Measurements from ENCODE around the gene ABLIM3.
"Not testable (repeated sequence)": the region's sequence is repeated elsewhere in the genome, so short reads cannot be mapped to it uniquely, and the experiment has no call there.

The ABLIM3 gene

DNA sequence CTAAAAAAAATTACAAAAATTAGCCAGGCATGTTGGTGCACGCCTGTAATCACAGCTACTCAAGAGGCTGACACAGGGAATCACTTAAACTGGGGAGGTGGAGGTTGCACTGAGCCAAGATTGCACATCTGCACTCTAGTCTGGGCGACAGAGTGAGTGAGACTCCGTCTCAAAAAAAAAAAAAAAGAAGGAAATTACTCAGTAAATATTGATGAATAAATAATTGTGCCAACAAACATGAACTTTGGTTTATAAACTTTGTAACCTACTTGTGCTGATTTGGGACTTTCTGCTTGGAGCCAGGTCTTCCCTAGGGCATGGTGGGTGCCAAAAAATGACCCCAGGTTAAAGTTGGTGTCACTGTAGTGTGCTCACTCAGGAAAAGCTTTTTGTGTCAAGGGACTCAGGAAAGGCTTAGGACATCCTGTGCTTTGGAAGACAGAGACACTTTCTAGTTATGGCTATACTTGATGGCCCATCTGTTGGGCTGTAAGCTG is 19.0 kb downstream of the ABLIM3 start:
- no peak for DNase-seq

DNA sequence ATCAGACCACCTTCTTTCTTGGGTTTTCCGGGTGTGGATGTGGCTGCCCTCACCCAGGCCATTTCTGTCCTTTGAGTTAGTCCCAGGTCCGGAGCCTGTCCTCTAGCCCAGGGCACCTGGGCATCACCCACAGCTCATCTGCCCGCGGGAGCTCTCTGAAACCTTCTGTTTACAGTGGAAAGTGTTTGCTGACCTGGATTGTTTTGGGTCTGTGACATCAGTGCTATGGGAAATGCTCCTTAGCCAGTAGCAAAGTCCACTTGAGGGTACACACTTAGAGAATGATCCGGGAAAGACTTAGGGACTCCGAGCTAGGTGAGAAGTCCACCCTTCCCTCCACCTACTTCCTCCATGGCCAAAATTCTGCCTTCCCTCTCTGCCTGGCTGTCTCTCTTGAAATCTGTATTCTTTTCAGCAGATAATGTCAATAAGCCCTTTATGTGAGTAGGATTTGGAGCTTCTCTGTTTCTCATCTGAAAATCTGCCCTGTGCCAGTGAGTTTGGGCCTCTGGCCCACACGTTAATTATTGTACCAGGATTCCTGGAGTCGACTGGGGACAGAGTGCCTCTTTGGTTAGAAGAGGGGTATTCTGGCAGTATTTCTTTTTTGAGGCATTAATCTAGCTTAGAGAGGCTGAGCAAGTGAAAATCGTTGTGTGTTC is 19.9 kb downstream of the ABLIM3 start:
- no peak for DNase-seq

DNA sequence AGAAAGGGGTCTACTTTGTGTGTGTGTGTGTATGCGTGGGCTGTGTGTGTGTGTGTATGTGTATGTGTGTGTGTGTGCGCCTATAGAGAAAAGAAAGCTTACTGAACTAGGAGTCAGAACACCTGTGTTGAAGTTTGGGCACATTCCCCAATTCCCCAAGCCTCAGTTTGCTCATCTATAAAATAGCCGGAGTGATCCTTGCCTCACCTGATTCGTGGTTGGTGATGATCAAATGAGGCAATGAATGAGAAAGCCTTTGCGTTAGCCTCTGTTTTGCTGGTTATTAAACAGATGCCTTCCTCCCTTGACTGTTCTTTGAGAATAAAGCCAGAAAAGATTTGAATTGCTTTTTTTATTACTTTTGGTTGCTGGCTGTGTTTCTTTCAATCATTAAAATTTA is 20.6 kb downstream of the ABLIM3 start:
- DNase-seq: no peak

DNA sequence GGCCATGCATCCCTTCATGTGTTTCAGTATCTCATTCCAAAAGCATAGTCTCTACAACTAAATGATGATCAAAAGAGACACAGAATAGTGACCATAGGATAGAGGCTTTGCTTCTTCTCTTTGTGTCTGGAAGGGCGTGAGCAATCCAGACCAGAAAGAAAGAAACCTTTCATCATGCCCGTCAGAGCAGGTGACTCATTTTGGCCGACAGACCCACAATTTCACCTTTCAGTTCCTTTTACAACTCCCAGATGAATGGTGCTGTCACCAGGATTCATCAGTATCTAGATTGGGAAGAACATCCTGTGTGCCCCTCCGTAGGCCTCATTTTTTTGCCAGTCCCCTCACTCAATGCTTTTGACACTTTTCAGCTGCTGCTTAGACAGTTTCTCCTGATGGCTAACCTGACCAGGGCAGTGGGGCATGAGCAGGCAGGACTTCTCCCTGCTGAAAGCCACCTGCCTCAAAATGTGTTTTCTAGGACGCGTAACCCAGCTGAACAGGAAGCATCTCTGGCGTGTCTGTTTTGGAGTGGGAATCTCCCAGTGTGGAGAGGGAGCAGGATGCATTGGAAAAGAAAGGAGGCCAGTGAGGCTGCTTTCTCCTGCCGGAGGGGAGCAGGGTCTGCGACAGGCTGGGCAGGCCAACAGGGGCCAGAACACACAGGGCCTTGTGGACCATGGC is 21.2 kb downstream of the ABLIM3 start:
- DNase-seq: no peak

DNA sequence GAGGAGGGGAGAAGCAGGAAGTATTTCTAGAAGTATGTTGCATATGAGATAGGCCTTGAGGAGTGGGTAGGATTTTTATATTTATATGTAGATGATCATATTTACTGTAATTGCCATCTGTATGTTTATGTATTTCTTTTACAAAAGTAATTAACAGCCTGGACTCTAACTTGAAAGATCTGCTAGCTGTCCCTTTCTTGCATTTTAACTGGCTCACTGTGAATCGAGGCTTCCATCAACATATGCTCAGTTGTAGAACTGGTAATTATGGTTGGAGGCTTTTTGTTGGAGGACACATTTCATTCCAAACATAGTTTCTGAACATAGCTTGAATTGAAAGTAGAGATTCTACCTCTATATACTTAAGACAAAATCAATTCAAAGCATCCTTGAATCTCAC is 23.4 kb downstream of the ABLIM3 start:
- no peak for DNase-seq

DNA sequence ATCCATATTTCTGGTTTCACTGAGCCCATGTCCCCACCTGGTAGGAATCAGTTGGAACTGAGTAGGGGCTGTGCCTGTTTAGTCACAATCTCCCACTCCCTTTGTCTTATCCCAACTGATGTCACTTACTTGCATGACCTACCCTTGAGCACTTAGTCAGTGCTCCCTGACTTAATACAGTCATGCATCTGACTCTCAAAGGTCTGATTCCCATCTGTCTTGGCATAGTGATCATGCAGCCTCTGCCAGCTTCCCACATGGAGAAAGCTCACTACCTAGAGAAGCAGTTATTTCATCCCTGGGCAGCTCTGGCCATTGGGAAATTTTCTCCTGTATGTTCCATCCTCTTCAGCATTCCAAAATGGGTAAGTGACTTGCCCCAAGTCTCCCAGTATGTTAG is 24.8 kb downstream of the ABLIM3 start:
- no peak for DNase-seq

DNA sequence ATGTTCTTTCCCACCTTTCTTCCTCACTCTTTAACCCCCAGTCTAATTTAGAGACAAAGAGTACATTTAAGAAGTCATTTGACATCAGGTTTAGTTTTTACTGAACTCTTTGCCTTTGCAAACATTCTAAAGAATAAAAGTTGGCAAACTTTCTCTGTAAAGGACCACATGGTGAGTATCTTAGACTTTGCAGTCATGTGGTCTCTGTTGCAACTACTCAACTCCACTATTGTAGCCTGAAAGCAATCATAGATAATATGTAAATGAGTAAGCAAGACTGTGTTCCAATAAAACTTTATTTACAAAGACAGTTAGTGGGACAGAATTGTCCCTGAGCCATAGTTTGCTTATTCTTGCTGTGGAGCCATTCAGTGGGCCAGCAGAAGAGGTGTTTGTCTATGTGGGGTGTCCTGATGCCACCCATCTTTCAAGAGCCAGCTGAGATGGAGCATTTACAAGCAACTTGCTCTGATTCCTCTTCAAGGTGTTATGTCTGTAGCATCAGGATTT is 25.4 kb downstream of the ABLIM3 start:
- DNase-seq: no peak

DNA sequence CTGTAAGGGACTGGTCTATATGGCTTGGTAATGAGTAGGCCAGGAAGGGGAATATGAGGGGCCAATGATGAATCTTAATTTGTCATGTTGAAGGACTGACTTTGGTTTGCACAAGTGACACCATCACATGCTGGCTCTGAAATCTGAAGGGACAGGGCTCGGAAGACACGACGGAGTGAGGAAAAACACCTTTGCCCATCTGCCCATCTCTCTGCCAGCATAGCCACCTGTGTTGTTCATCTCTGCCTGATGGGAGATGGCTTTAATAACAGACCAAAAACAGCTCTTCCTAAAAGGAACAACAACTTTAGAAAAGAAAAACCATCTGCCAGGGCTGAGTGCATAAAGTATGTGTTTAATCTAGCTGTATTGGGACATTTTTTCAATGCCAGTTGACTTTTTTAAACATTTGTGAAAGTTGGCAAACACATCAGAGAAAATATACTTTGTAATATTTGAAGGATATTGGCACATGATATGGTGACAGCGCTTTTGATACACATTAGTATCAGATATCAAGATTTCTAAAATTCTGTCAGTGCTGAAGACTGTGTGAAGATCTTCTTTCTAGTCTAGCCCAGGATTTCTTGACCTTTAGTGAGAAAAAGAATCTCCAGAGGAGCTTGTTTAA is 27.1 kb downstream of the ABLIM3 start:
- DNase-seq: no peak

DNA sequence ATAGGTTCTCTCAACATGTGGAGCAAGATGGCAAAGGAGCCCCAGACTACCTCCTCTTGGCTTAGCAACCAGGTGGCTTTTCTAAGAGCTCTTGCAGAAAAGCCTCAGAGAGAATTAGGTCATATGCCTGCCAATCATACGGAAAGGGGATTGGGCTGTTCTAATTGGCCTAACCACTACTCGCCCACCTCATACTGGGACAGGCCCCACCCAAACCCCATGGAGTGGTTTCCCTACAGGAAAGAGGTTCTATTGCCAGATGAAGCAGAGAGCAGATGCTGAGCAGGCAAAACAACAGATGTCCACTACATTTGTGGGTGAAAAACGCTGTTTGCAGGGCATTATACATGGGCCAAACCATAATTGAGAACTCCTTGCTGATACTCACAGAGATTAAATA is 29.0 kb downstream of the ABLIM3 start:
- DNase-seq: no peak

DNA sequence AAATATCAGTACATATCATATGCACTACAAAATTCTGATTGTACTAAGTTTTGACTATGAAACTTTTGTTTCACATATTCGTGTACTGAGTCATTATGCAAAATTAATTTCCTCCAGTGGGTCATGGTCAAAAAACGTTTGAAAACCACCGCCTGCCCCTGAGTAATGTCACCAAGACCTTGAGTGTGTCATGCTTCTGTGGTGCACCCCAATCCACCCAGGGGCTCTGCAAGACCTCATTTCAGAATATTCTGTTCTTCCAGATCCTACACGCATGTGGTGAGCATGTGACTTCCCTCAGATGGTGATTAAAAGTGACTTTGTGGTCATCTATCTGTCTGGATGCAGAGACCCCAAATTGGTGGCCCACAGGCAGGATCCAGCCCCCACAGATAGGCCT is 31.0 kb downstream of the ABLIM3 start:
- DNase-seq: no peak

DNA sequence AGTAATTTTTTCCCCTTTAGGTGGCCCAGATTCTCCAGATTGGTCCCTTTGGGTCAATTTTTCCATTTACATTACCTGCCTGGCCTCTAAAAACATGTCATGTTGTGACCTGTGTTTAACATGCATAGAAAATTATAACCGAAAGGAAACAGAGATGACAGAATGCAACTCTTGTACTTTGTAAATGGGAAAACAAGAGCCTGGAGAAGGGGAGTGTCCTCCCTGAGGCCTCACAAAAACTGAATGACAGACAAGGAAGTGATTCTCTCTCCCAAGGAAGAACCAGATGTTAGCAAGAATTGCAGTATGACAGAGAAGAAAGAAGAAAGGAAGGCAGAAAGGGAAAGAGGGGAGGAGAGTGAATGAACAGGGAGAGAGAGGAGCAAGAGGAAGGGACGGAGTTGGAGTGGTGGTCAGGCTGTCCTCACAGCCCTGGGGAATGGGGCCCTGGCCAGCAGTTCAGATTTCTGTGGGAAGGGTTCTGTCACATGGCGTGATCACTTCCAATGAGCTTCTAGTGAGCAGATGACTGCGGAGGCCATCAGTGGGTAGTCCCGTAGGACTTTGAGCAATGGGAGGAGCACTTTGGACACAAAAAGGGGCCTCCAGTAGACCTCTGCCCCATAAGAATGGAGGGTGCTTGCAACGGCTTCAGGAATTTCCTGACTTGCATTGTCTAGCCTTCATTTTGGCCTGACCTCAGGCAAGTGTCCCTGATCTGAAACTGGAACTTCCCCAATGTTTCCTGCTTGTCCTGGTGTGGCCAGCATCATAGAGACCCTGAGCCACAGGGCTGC is 31.6 kb downstream of the ABLIM3 start:
- DNase-seq: no peak

DNA sequence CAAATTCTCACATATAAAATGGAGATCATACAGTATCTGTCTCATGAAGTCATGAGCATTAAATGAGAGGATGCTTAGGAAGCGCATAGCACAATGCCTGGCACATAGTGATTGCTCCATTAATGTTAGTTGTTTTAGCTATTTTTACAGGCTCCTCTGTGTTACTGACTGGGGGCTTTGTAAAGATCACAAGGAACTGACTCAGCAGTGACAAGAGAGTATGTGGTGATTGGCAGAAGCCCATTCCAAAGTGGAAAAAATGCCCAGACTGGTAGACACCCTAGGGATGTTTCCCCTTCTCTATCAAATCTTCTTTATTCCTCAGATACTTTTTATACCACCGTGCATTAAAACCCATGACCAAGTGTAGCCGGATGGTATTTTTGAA is 33.5 kb downstream of the ABLIM3 start:
- no peak for DNase-seq

DNA sequence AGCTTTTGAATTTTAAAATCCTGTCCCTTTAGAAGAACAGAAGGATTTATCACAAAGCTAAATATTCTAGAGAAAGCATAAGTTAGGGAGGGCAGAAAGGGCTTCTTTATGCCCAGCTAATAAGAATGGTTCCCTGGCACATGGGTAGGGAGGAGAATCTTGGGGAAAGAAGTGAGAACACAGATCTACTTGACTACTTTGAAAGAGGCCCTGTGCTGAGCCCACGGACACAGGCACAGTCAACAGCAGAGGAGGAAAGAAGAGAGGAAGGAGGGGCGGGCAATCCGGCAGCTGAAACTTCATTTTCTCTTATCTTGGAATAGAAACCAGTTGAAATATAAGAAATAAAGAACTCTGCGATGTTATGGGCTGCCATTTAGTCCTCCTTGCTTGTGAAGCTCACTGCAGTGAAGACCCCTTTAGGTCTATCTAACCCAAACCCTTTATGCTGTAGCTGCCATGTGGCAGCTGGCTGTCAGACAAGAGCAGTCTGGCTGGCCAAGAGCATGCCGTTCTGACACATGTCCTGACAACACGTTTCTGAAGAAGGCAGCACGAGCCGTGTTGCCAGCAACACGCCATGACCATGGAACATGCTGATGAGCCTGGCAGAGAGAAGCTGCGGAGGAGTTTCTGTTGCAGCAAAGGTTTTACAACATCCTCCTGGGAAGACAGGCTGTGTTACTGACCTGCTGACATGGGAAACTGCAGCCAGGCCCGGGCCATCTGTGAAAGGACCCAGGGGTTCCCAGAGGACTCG is 34.2 kb downstream of the ABLIM3 start:
- DNase-seq: no peak

DNA sequence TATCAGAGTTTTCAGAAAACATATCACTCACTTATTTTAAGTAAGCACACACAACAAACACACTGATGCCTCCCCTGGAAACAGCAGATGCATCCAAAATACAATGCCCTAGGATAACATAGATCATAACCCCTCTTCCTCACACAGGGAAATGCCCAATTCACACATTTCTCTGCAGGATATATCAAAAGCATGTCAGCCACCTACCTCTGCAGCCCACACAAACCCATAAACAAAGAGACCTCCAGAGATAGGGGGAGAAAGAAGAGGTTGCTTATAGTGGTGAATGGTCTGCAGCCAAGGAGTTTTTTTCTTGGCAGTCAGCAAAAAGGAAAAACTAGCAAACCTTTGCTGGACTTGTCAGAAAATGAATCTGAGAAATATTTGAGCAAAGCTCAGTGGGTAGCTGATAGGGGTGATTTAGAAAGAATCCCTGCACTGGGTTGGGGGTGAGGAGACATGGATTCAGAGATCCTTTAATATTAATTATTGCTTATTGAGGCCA is 36.1 kb downstream of the ABLIM3 start:
- no peak for DNase-seq

DNA sequence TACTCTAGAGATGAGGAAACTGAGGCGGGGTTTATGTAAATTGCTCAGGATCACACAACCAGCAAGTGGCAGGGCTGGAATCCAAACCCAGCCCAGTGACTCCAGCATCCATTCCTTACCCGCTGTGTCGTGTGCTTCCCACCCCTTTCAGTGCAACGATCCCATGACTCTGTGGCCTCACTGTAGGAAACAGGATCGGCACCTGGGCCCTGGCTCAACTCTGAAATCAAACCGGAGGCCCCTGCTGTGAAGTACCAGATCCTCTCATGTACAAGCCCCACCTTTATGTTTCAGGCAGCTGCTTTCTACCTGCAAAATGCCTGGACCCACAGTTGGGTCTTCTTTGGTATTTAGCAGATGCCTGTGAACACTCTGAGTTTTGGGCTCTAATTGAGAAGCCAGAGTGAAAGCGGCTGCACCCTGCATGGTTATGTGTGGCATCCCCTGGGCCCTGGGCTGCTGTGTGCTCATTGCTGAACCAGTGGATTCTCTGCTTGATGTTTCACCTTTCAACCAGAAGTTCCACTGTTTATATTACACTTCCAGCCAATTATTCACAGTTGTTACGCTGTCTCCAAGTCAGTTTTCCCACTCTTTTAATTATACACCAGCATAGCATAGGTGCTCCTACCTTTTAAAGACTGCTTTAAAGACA is 36.7 kb downstream of the ABLIM3 start:
- DNase-seq: no peak

DNA sequence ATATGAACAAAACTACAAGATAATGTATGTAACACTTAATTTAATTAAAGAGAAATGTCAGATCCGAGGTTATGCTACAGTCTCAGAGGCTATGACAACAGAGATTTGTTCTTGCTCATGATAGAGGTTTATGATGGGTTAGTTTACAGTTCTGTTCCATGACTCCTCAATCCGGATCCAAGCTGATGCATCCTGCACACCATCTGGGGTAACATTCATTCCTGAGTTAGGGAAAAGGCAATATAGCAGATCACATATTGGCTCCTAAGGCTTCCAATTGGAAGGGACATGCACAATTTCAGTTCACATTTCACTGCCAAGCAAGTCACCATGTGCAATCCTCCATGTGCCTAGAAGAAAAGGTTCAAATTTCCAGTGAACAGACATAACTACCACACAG is 40.4 kb downstream of the ABLIM3 start:
- DNase-seq: no peak

DNA sequence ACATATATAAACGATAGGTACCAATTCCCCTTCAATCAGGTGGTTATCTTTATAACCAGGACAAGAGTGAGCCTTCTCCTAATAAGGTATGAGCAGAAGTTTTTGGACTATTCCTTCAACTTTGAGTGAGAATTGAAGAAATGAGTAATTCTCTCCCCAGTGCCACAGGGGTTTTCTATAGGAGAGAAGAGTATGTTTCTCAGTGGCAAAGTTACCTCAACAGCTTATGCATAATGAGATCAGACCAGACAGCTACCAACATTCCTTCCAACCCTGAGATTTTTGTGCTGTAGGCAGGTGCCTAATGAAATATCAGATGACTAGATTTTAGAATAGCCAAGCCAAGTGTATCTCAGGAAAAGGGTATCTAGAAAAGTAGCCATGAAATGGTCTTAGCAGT is 40.9 kb downstream of the ABLIM3 start:
- no peak for DNase-seq

DNA sequence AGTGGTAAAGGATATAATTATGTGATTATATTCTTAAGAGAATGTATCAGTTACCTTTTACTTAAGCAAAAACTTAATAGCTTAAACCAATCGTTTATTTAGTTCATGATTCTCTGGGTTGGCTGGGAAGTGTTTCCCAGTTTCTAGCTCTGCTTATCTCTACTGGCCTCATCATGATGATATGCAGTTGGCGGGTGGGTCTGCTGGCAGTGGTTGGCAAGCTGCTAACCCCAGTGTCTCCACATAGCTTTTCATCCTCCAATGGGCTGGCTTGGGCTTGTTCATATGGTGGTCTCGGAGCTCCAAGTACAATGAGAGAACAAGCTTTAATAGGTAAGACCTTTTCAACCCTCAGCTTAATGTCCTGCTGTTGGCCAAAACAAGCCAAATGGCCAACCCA is 43.8 kb downstream of the ABLIM3 start:
- no peak for DNase-seq

DNA sequence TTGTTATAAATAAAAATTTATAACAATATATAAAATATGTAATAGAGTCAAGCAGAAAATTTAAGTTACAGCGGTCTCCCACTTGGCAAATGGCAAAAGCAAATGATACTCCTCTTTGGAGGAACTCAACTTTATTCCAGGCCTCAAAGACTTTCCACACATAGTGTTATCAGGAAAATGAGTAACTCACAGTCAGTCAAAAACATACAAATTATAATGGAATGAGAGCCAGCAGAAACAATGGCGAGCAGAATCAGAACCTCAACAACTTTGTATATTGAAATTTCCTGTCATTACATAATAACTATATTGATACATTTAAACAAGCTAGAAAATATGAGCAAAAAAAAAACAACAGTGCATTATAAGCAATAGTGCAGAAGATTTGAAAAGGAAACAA is 45.2 kb downstream of the ABLIM3 start:
- DNase-seq: no peak

DNA sequence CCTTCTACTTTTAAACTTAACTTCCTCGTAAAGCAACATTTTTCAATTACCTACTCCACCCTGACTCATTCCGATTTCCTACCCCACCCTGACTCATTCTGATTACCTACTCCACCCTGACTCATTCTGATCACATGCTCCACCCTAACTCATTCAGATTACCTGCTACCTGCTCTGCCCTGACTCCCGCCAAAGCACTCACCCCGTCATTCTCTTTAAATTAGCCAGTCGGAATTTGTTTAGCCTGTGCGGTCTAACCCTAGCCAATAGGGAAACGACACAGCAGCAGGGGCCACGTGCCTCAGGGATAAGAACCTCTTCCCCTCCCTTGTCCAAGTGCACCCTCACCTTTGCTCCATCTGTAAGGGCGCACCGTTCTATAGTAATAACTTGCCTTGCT is 46.3 kb downstream of the ABLIM3 start:
- DNase-seq: not testable (repeated sequence)

DNA sequence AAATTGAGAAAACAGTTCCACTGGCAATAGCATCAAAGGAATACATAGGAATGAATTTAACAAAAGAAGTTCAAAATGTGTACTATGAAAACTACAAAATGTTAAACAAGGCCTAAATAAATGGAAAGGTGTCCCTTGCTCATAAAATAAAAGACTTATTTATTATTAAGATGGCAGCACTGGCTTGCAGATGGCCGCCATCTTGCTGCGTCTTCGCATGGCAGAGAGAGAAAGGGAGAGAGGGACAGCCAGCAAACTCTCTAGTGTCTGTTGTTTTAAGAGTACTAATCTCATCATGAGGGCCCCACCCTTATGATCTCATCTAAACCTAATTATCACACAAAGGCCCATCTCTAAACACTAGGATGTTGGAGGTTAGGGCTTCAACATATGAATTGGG is 47.1 kb downstream of the ABLIM3 start:
- DNase-seq: no peak

Data from activated CD8-positive, alpha-beta memory T cell treated with anti-CD3 and anti-CD28 coated beads for 24 hours (primary cell).